ENCODE results near the gene IDH1. TPM values are rescaled to one million over a fixed set of nuclear protein-coding genes. Genes with fewer than 3 reads are reported as not detected.
"Not testable (repeated sequence)": the region's sequence is repeated elsewhere in the genome, so short reads cannot be mapped to it uniquely, and the experiment has no call there.

IDH1 gene
- total and polyA plus RNA-seq, 2 donors = 32.8 to 51.3 TPM

DNA sequence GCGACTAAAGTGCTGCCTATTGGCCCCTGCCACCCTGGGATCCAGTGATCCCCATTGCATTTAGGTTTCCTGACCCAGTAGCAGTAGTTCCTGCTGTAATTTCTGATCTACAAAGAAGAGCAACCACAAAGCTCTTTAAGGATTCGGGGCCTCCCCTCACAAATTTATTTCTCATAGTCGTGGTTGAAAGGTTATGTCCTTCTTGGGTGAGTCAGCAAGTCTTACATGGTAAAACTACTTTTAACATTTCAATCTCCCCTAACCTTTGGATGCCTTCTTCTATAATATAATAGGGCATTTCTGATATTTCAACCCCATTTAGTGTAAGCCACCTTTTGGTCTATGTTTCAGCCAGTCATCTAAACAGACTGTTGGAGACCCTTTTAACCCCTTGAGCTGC is 26.1 kb upstream of the IDH1 start:
- no peaks in the 10 kb centered on the region for H3K27me3 ChIP-seq (ENCODE audit: control insufficient read depth in 2 of 2, insufficient read depth in 1 of 2, low read length in 1 of 2)
- no peak for DNase-seq (ENCODE audit: low read depth in 6 of 9, low spot score in 9 of 9)
- H3K4me3 ChIP-seq (ENCODE audit: low read length in 2 of 2) = no peak overlapping the region
- no peaks in the 10 kb centered on the region for H3K9me3 ChIP-seq (ENCODE audit: control insufficient read depth in 2 of 2, insufficient read depth in 1 of 2, low read length in 1 of 2)
- peaks cover 34 to 94% of the 10 kb centered on the region in 2 donors for H3K36me3 ChIP-seq (ENCODE audit: control insufficient read depth in 2 of 2, insufficient read depth in 2 of 2, low read length in 1 of 2)
- no peak overlapping the region for H3K27ac ChIP-seq (ENCODE audit: low read depth in 1 of 2, low read length in 1 of 2)
- 34% methylated on average over 3 of the region's 3 CpGs for WGBS
- H3K4me1 ChIP-seq (ENCODE audit: control insufficient read depth in 2 of 2, insufficient read depth in 2 of 2, low read length in 2 of 2) = no peaks in the 10 kb centered on the region

DNA sequence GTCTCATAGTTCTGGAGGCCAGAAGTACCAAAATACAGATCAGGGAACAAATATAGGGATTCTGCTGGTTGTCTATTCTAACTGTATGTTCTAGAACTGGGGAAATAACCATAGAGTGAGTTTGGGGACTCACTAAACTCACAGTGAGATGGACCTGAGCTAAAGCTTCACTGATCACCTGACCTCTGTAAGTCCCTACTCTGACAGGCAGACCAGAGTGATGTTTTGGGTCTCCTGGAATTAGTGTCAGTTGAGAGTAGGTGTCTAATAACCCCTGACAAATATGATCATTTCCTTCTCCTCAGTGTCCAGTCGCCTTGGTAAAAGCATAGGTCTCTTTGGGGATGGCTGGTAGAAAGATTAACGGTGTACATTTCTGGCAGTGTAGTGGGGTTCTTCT is 25.4 kb upstream of the IDH1 start:
- Histone ChIP-seq H3K27ac (ENCODE audit: low read depth in 1 of 2, low read length in 1 of 2) (no peak overlapping the region), H3K36me3 (ENCODE audit: control insufficient read depth in 2 of 2, insufficient read depth in 2 of 2, low read length in 1 of 2) (peaks cover 35 to 93% of the 10 kb centered on the region in 2 donors), H3K27me3 (ENCODE audit: control insufficient read depth in 2 of 2, insufficient read depth in 1 of 2, low read length in 1 of 2) (no peaks in the 10 kb centered on the region)

DNA sequence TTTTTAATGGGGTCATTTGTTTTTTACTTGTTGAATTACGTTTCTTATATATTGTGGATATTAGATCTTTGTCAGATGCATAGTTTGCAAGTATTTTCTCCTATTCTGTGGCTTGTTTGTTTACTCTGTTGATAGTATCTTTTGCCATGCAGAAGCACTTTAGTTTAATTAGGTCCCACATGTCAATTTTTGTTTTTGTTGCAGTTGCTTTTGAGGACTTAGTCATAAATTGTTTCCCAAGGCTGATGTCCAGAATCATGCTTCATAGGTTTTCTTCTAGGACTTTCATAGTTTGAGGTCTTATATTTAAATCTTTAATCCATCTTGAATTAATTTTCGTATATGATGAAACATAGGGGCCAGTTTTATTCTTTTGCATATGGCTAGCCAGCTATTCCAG is 24.4 kb upstream of the IDH1 start:
- no peak for DNase-seq (ENCODE audit: low read depth in 6 of 9, low spot score in 9 of 9)
- WGBS = 95% methylated on average over 2 of the region's 2 CpGs

More for the DNA sequence above, 25.4 kb upstream of the IDH1 start:
- Histone ChIP-seq H3K4me3 (ENCODE audit: low read length in 2 of 2) (no peak overlapping the region), H3K9me3 (ENCODE audit: control insufficient read depth in 2 of 2, insufficient read depth in 1 of 2, low read length in 1 of 2) (no peaks in the 10 kb centered on the region), H3K4me1 (ENCODE audit: control insufficient read depth in 2 of 2, insufficient read depth in 2 of 2, low read length in 2 of 2) (no peaks in the 10 kb centered on the region)
- DNase-seq (ENCODE audit: low read depth in 6 of 9, low spot score in 9 of 9) = no peak
- 96% methylated on average over 2 of the region's 2 CpGs for WGBS

DNA sequence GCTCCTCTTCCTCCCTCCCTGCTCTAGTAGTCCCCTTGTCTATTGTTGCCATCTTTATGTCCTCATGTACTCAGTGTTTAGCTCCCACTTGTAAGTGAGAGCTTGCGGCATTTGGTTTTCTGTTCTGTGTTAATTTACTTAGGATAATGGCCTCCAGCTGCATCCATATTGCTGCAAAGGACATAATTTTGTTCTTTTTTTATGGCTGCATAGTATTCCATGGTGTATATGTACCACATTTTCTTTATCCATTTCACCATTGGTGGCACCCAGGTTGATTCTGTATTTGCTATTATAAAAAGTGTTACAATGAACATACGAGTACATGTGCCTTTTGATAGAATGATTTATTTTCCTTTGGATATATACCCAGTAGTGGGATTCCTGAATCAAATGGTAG is 23.7 kb upstream of the IDH1 start:
- no peaks in the 10 kb centered on the region for H3K27me3 ChIP-seq (ENCODE audit: control insufficient read depth in 2 of 2, insufficient read depth in 1 of 2, low read length in 1 of 2)
- no peak overlapping the region for H3K4me3 ChIP-seq (ENCODE audit: low read length in 2 of 2)
- DNase-seq (ENCODE audit: low read depth in 6 of 9, low spot score in 9 of 9) = no peak
- H3K9me3 ChIP-seq (ENCODE audit: control insufficient read depth in 2 of 2, insufficient read depth in 1 of 2, low read length in 1 of 2) = no peaks in the 10 kb centered on the region
- over 99% methylated on average over 2 of the region's 2 CpGs for WGBS
- no peak overlapping the region for H3K27ac ChIP-seq (ENCODE audit: low read depth in 1 of 2, low read length in 1 of 2)
- peaks cover 41 to 96% of the 10 kb centered on the region in 2 donors for H3K36me3 ChIP-seq (ENCODE audit: control insufficient read depth in 2 of 2, insufficient read depth in 2 of 2, low read length in 1 of 2)
- H3K4me1 ChIP-seq (ENCODE audit: control insufficient read depth in 2 of 2, insufficient read depth in 2 of 2, low read length in 2 of 2) = peaks cover 0 to 4% of the 10 kb centered on the region in 2 donors

More for the DNA sequence above, 24.4 kb upstream of the IDH1 start:
- H3K27ac ChIP-seq (ENCODE audit: low read depth in 1 of 2, low read length in 1 of 2) = no peak overlapping the region
- no peak overlapping the region for H3K4me3 ChIP-seq (ENCODE audit: low read length in 2 of 2)
- H3K36me3 ChIP-seq (ENCODE audit: control insufficient read depth in 2 of 2, insufficient read depth in 2 of 2, low read length in 1 of 2) = peaks cover 39 to 95% of the 10 kb centered on the region in 2 donors
- no peaks in the 10 kb centered on the region for H3K9me3 ChIP-seq (ENCODE audit: control insufficient read depth in 2 of 2, insufficient read depth in 1 of 2, low read length in 1 of 2)
- H3K4me1 ChIP-seq (ENCODE audit: control insufficient read depth in 2 of 2, insufficient read depth in 2 of 2, low read length in 2 of 2) = peaks cover 0 to 3% of the 10 kb centered on the region in 2 donors
- no peaks in the 10 kb centered on the region for H3K27me3 ChIP-seq (ENCODE audit: control insufficient read depth in 2 of 2, insufficient read depth in 1 of 2, low read length in 1 of 2)

DNA sequence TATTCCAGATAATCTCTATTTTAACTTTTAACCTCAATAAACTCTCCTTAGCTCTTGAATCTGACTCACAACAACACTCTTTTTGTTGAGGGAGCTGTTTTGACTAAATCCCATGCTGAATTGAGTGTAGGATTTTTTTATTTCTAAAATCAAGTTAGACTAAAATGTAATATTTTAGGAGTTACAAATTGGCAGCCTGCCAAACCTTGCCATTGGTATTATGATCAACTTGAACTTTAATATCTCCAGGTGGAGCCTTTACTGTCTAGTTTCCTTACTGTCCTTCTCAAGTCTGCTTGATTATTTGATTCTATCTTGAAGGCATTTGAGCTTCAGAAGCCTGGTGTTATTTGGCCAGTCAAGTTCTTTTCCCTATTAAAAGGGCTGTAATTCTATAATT is 19.9 kb upstream of the IDH1 start:
- DNase-seq (ENCODE audit: low read depth in 6 of 9, low spot score in 9 of 9) = no peak
- H3K27me3 ChIP-seq (ENCODE audit: control insufficient read depth in 2 of 2, insufficient read depth in 1 of 2, low read length in 1 of 2) = no peaks in the 10 kb centered on the region
- peaks cover 22 to 76% of the 10 kb centered on the region in 2 donors for H3K36me3 ChIP-seq (ENCODE audit: control insufficient read depth in 2 of 2, insufficient read depth in 2 of 2, low read length in 1 of 2)
- no peaks in the 10 kb centered on the region for H3K9me3 ChIP-seq (ENCODE audit: control insufficient read depth in 2 of 2, insufficient read depth in 1 of 2, low read length in 1 of 2)
- peaks cover 0 to 4% of the 10 kb centered on the region in 2 donors for H3K4me1 ChIP-seq (ENCODE audit: control insufficient read depth in 2 of 2, insufficient read depth in 2 of 2, low read length in 2 of 2)
- H3K4me3 ChIP-seq (ENCODE audit: low read length in 2 of 2) = no peak overlapping the region
- H3K27ac ChIP-seq (ENCODE audit: low read depth in 1 of 2, low read length in 1 of 2) = peak overlapping the region in 1 of 2 donors; percentile 57

DNA sequence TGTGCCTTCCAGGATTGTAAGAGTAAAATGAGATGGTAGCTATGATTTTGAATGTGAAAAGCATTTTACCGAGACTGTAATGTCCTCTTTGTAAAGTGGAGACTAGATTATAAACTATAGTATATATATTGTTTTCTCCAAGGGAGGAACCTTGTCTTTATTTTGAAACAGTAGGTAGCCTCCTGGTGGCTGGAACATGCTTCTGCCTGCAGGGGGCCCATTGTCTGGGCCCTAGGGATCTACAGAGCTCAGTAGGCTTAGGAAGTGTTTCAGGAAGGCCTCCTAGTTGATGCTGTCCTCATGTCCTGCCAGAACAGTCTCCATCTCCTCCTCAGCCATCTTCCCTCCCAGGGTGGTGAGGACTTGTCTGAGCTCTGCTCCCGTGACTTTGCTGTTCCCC is 14.2 kb upstream of the IDH1 start:
- H3K27ac ChIP-seq (ENCODE audit: low read depth in 1 of 2, low read length in 1 of 2) = no peak overlapping the region
- DNase-seq (ENCODE audit: low read depth in 6 of 9, low spot score in 9 of 9) = no peak
- no peak overlapping the region for H3K4me3 ChIP-seq (ENCODE audit: low read length in 2 of 2)
- H3K9me3 ChIP-seq (ENCODE audit: control insufficient read depth in 2 of 2, insufficient read depth in 1 of 2, low read length in 1 of 2) = no peaks in the 10 kb centered on the region
- whole genome bisulfite sequencing = over 99% methylated on average over 2 of the region's 2 CpGs
- no peaks in the 10 kb centered on the region for H3K27me3 ChIP-seq (ENCODE audit: control insufficient read depth in 2 of 2, insufficient read depth in 1 of 2, low read length in 1 of 2)
- peaks cover 7 to 25% of the 10 kb centered on the region in 2 donors for H3K36me3 ChIP-seq (ENCODE audit: control insufficient read depth in 2 of 2, insufficient read depth in 2 of 2, low read length in 1 of 2)
- H3K4me1 ChIP-seq (ENCODE audit: control insufficient read depth in 2 of 2, insufficient read depth in 2 of 2, low read length in 2 of 2) = peaks cover 17 to 19% of the 10 kb centered on the region in 2 donors

DNA sequence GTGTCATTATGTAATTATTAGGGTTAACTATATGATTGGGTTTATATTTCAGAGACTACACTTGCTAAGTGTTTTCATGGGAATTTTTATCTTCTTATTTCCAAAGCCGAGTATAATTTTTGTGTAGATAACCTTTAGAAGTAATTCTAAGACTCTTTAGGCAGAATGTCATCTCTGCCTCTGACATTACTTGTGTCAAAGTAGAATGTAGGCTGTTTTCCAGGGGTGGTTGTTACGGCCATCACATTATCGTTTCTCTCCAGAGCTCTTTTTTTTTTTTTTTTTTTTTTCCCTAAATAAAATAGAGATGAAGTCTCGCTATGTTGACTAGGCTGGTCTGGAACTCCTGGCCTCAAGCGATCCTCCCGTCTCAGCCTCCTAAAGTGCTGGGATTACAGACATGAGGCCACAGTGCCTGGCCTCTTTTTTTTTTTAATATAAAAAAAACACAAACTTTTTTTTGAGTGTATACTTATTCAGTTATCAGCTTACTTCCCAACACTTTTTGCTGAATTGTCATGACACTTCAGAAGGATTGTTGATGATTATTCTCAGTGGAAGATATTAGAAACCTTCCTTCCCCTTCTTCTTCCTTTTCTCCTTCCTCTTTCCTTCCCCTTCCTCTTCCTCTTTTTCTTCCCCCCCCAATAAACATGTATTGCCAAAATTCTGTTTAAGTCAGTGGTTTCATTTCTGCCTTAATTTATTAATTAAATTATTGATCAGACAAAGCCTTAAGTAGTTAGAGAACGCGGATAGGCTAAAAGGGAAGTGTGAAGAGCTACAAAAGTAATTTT is 13.5 kb upstream of the IDH1 start:
- H3K27ac ChIP-seq (ENCODE audit: low read depth in 1 of 2, low read length in 1 of 2) = no peak overlapping the region
- 91% methylated on average over 8 of the region's 8 CpGs for WGBS
- peaks cover 2 to 17% of the 10 kb centered on the region in 2 donors for H3K36me3 ChIP-seq (ENCODE audit: control insufficient read depth in 2 of 2, insufficient read depth in 2 of 2, low read length in 1 of 2)
- H3K27me3 ChIP-seq (ENCODE audit: control insufficient read depth in 2 of 2, insufficient read depth in 1 of 2, low read length in 1 of 2) = no peaks in the 10 kb centered on the region
- H3K9me3 ChIP-seq (ENCODE audit: control insufficient read depth in 2 of 2, insufficient read depth in 1 of 2, low read length in 1 of 2) = no peaks in the 10 kb centered on the region
- peaks cover 17 to 19% of the 10 kb centered on the region in 2 donors for H3K4me1 ChIP-seq (ENCODE audit: control insufficient read depth in 2 of 2, insufficient read depth in 2 of 2, low read length in 2 of 2)
- no peak overlapping the region for H3K4me3 ChIP-seq (ENCODE audit: low read length in 2 of 2)
- no peak for DNase-seq (ENCODE audit: low read depth in 6 of 9, low spot score in 9 of 9)

DNA sequence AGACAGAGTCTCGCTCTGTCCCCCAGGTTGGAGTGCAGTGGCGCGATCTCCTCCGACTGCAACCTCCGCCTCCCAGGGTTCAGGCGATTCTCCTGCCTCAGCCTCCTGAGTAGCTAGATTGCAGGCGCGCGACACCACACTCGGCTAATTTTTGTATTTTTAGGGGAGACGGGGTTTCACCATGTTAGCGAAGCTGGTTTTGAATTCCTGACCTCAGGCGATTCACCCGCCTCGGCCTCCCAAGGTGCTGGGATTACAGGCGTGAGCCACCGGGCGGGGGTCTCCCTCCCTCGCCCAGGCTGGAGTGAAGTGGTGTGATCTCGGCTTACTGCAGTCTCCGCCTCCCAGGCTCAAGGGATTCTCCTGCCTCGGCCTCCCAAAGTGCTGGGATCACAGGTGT is 12.7 kb upstream of the IDH1 start:
- not testable (repeated sequence) for H3K27ac ChIP-seq (ENCODE audit: low read depth in 1 of 2, low read length in 1 of 2); H3K27me3 ChIP-seq (ENCODE audit: control insufficient read depth in 2 of 2, insufficient read depth in 1 of 2, low read length in 1 of 2); DNase-seq (ENCODE audit: low read depth in 6 of 9, low spot score in 9 of 9); H3K9me3 ChIP-seq (ENCODE audit: control insufficient read depth in 2 of 2, insufficient read depth in 1 of 2, low read length in 1 of 2)
- Histone ChIP-seq H3K4me3 (ENCODE audit: low read length in 2 of 2) (peak overlapping the region; percentile 76 to 88), H3K4me1 (ENCODE audit: control insufficient read depth in 2 of 2, insufficient read depth in 2 of 2, low read length in 2 of 2) (peaks cover 17 to 19% of the 10 kb centered on the region in 2 donors), H3K36me3 (ENCODE audit: control insufficient read depth in 2 of 2, insufficient read depth in 2 of 2, low read length in 1 of 2) (peaks cover 0 to 12% of the 10 kb centered on the region in 2 donors)
- WGBS = 86% methylated on average over 22 of the region's 22 CpGs

DNA sequence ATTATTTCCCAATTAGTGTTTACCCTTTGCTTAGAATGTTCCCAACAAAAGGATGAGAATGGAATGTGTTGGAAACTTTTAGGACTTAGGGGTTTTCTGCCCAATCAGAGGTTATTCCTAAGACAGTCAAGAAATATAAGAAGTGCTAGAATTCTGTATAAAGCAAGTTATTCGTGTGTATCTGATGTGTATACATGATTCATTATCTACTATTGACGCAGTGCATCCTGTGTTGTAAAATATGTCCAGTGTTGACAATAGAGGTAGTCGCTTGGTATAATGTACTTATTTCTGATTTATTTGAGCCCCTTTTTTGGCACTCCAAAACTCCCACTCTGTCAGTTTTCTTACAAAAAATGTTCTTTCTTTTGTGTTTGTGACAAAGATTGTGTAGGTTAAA is 12.1 kb upstream of the IDH1 start:
- WGBS = 3% methylated on average over 3 of the region's 3 CpGs
- no peak for DNase-seq (ENCODE audit: low read depth in 6 of 9, low spot score in 9 of 9)
- H3K27me3 ChIP-seq (ENCODE audit: control insufficient read depth in 2 of 2, insufficient read depth in 1 of 2, low read length in 1 of 2) = no peaks in the 10 kb centered on the region
- peak overlapping the region; percentile 76 to 88 for H3K4me3 ChIP-seq (ENCODE audit: low read length in 2 of 2)
- H3K36me3 ChIP-seq (ENCODE audit: control insufficient read depth in 2 of 2, insufficient read depth in 2 of 2, low read length in 1 of 2) = peaks cover 0 to 9% of the 10 kb centered on the region in 2 donors
- H3K27ac ChIP-seq (ENCODE audit: low read depth in 1 of 2, low read length in 1 of 2) = peak overlapping the region in 1 of 2 donors; percentile 94
- no peaks in the 10 kb centered on the region for H3K9me3 ChIP-seq (ENCODE audit: control insufficient read depth in 2 of 2, insufficient read depth in 1 of 2, low read length in 1 of 2)
- peaks cover 17 to 19% of the 10 kb centered on the region in 2 donors for H3K4me1 ChIP-seq (ENCODE audit: control insufficient read depth in 2 of 2, insufficient read depth in 2 of 2, low read length in 2 of 2)

Data from thymus (tissue), 11 donors.